Endothelial cell of hepatic sinusoid (primary cell): ENCODE data around the gene CYP2F1.
"Not testable (repeated sequence)": the region's sequence is repeated elsewhere in the genome, so short reads cannot be mapped to it uniquely, and the experiment has no call there.

Source experiments
- in situ Hi-C: cut with HindIII; loops from 2 replicates; pipeline ENCODE4 v1.10.0; 2017; ENCODE audit warnings: low sequenced_read_pairs

Gene CYP2F1

DNA sequence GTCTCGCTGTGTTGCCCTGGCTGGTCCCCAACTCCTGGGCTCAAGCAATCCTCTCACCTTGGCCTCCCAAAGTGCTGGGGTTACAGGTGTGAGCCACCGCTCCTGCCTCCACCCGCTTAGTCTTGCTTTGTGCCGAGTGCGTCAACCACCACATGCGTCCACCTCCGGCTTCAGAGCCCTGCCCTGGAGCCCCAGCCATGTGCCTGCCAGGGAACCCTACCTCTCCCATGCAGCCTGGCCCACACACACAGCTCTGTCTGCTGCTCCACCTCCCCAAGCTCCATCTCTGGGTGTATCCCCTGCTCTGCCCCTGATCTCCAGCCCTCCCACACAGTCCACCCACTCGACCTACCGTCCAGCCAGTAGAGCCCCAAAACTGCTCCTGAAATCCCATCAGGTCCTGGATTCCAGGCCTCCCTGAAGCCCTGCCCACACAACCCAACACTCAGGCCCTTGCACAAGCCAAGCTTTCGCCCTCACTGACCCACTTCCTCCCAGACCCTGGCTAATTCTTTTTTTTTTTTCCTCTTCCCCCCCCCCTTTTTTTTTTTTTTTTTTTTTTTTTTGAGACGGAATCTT is 9.6 kb downstream of the CYP2F1 start:
- in situ Hi-C loops, result no loop called here

DNA sequence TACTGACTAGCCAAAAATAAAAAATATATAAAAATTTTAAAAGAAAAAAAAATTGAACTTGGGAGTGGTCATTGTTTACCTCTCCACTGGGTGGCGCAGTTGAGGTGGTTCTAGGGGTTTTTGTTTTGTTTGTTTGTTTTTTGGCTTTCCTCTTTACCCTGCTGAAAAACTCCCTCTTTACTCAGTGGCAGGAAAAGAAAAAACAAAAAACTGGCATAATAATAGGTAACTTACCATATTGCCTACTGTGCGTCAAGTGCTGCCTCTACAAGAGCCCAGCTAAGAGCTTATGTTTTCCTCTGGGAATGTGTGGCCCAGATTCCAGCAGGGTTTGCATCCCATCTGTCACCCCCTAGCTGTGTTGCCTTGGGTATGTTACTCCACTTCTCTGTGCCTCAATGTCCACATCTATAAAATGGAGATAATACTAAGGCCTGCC is 12.6 kb downstream of the CYP2F1 start:
- in situ Hi-C loops, result not testable (repeated sequence)

DNA sequence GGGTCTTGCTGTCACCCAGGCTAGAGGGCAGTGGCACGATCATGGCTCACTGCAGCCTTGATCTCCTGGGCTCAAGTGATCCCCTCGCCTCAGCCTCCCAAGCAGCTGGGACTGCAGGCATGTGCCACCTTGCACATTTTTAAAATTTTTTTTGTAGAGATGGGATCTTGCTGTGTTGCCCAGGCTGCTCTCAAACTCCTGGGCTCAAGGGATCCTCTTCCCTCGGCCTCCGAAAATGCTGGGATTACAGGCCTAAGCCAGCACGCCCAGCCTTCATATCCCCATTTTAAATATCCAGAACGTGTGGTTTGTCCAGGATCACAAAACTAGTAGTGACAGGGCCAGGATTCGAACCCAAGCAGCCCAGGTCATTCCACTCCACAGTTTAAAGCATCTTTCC is 13.1 kb downstream of the CYP2F1 start:
- in situ Hi-C loops, result not testable (repeated sequence)

DNA sequence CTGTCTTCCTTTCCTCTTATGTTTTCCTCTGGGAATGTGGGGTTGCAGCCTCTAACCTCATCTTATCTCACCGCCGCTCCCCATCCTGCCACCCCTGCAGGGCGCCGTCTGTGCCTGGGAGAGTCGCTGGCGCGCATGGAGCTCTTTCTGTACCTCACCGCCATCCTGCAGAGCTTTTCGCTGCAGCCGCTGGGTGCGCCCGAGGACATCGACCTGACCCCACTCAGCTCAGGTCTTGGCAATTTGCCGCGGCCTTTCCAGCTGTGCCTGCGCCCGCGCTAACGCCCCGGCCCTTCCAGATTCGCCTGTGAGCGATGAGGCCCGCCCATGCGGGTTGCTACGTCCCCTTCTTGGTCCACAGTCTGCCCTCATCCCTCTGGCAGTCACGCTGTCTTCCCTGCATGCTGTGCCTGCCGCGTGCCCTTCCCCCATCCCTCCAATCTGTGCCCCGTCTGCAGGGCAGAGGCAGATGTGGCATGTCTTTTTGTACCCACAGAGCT is 13.6 kb downstream of the CYP2F1 start:
- in situ Hi-C loops, result not testable (repeated sequence)

DNA sequence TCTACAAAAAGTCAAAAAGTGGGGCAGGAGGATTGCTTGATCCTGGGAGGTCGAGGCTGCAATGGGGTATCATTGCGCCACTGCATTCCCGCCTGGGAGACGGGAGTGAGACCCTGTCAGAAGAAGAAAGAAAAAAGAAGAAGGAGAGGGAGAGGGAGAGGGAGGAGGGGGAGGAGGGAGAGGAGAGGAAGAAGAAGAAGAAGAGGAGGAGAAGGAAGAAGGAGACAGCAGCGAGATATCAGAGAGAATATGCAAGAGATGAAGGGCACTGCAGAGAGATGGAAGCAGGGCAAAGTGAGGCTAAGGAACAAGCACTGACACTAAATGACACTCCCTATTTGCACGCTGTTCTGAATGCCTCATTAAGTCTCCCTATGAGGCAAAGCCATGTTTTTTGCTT is 14.5 kb downstream of the CYP2F1 start:
- in situ Hi-C loops, result no loop called here

DNA sequence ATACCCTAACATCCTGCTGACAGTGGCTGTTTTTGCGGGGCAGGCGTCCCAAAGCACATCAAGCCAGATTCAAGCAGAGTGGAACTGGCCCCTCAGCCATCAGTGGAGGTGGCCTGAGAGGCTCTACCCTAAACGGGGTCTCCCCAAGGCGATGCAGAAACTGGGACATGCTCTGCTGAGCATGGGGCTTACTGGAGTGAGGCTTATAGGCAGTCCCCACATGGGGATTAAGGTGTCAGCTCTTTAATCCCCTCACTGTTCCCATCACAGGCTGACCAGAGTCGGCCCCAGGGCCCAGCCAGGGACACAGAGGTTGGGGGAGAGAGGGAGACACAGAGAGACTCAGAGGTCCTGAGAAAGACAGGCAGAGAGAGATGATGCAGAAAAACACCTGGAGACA is 17.0 kb downstream of the CYP2F1 start:
- in situ Hi-C loops, result no loop called here

DNA sequence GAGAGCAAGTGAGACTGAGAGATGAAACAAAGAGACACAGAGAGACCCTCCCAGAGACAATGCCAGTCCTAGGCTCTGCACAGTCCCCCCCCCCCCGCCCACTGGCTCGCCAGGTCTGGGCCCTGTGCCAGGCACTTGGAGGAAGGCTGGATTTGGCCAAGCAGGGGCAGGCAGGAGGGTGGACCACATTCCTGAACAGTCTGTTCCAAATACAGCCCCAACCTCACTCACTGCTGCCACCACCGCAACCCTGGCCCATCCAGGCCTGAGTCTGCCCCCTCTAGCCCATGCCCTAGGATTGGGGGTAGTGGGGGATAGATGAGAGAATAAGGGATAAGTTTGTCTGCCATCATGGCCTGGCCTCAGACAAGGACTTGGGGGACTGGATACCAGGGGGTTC is 19.0 kb downstream of the CYP2F1 start:
- in situ Hi-C loops, result no loop called here

DNA sequence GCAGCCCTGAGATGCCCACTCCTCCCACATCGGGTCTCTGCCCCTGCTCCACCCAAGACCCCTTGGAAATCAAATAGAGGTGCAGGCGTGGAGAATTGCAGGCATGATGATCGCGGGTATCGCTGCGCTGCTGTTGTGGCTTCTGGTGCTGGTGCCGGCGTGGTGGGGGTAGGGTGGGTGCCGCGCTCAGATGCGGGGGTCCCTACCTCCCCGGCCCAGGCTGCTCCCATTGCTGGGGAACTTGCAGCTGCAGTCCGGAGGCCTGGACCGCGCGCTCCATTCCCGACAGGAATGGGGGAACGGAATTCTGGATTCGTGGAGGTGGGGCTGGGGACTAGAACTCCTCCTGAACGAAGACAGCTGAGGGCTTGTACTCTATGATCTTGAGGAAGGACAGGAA is 20.4 kb downstream of the CYP2F1 start:
- in situ Hi-C loops, result no loop called here

DNA sequence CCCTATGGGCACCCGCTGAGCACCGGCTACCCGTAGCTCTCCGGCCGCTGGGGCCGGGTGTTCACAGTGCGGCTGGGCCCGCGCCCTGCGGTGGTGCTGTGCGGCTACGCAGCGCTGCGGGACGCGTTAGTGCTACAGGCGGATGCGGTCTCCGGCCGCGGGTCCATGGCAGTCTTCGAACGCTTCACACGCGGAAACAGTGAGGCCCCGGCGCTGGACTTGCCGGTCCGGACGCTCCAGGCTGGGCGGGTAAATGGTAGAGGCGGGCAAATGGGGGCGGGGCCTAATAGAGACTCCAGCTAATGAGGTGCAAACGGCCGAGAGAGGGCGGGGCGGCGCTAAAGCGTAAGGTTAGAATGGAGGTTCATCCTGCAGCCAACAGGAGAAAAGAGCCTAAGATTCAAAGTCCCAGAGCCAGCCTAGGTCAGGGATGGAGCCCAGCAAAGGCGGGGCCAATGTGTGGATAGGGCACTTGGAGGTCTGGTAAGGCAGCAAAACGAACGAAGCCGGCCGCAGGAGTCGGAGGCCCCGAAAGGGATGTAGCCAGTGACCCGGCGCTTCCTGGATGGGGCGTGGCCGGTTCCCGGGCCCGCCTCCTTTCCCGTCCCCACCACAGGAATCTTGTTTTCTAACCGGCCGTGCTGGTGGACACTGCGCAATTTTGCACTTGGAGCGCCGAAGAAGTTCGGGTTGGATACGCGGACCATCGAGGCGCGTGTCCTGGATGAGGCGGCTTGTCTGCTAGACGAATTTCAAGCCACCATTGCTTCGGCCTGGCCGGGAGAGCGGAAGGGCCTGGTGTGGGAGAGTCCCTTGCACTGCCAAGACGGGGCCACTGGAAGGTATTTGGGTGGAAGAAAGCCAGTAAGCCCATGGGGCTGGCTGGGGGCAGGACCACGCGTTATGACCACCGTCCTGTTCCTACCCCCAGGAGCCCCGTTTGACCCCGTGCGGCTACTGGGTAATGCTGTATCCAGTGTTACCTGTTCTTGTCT is 21.5 kb downstream of the CYP2F1 start:
- in situ Hi-C loops, result not testable (repeated sequence)

DNA sequence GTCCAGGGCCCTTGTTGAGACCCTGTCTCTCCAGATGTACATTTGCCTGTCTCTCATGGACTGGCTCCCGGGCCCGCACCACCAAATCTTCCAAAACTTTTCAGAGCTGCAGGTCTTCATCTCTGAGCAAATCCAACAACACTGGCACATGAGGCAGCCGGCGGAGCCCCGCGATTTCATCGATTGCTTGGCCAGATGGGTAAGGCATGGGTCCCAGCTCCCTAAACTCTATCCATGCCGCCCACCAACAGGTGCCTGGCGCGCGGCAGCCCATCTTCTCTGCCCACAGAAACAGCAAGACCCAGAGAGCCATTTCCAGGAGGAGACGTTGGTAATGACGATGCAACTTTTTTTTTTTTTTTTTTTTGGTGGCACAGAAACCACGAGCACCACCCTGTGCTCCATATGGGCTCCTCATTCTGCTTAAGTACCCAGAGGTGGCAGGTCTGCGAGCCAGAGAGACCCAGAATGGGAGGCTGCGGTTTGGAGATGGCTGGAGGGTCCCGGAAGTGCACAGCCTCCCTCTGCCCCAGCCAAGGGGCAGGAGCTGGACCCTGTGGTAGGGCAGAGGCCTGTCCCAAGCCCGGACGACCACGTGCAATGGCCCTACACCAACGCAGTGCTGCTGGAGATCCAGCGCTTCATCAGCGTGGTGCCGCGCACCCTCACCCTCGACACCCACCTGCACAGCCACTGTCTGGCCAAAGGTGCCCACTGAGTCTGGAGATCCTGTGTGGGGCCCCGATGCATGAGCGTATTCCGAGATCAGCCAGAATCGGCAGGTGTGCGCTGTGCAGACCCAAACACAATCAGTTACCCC is 22.6 kb downstream of the CYP2F1 start:
- in situ Hi-C loops, result no loop called here

DNA sequence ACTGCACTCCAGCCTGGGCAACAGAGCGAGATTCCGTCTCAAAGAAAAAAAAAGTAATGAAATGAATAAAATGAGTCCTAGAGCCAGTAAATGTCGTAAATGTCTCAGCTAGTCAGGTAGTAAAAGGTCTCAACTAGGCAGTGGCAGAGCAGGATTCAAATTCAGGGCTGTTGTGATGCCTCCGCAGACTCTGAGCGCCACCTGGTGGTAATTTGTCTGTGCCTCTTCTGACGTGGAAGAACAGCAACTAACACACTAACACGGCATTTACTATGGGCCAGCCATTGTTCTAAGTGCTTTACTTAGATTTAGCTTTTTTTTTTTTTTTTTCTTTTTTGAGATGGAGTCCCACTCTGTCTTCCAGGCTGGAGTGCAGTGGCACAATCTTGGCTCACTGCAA is 30.2 kb downstream of the CYP2F1 start:
- in situ Hi-C loops, result no loop called here

DNA sequence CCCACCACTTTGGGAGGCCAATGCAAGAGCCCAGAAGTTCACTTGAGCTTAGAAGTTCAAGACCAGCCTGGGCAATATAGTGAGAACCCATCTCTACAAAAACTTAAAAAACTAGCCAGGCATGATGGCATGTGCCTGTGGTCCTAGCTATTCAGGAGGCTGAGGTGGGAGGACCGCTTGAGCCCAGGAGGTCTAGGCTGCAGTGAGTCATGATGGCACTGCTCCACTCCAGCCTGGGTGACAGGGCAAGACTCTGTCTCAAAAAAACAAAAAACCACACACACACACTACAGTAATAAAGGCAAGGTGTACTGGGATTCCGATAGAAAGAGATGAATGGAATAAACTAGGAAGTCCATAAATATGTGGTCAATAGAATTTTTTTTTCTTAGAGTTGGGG is 35.6 kb downstream of the CYP2F1 start:
- in situ Hi-C loops, result no loop called here

DNA sequence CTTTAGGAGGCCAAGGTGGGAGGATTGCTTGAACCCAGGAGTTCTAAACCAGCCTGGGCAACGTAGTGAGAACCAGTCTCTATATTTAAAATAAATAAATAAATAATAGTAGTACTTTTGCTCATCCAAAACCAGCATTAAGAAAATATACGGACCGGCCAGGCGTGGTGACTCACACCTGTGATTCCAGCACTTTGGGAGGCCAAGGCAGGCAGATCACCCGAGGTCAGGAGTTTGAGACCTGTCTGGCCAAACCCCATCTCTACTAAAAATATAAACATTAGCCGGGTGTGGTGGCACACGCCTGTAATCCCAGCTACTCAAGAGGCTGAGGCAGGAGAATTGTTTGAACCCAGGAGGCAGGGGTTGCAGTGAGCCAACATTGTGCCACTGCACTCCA is 36.8 kb downstream of the CYP2F1 start:
- in situ Hi-C loops, result not testable (repeated sequence)

DNA sequence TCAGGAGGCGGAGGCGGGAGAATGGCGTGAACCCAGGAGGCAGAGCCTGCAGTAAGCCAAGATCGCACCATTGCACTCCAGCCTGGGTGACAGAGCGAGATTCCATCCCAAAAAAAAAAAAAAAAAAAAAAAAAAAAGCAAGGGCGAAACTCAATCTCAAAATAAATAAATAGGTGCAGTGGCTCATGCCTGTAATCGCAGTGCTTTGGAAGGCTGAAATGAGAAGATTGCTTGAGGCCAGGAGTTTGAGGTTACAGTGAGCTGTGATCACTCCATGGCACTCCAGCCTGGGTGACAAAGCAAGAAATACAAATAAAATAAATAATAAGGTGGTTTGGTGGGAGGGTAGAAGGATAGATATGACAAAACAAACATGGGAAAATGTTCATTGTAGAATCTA is 39.8 kb downstream of the CYP2F1 start:
- in situ Hi-C loops, result no loop called here

DNA sequence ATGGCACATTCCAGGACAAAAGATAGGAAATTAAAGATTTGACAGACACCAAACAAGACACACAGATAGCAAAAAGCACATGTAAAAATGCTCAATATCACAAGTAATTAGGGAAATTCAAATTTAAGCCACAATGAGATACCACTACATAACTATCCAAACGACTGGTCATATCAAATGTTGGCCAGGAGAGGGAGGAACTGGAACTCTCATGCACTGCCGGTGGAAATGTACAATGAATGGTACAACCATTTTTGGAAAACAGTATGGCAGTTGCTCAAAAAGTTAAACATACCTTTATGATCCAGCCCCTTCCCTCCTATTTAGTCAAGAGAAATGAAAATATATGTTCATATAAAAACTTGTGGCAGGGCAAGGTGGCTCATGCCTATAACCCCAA is 42.0 kb downstream of the CYP2F1 start:
- in situ Hi-C loops, result no loop called here

DNA sequence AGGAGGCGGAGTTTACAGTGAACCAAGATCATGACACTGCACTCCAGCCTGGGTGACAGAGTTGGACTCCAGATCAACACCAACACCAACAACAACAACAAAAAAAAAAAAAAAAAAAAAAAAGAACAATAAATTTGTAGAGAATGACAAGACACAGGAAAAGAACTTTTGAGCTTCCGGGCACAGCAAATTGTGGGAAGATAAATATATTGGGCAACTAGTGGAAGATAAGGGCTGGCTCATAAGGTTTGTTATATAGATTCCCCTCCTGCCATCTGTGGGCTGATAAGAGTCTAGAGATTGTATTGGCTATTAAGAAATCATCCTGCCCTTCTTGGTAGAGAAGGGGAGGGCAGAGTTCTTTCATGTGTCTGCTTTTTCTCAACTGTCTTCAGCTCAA is 45.6 kb downstream of the CYP2F1 start:
- in situ Hi-C loops, result no loop called here

DNA sequence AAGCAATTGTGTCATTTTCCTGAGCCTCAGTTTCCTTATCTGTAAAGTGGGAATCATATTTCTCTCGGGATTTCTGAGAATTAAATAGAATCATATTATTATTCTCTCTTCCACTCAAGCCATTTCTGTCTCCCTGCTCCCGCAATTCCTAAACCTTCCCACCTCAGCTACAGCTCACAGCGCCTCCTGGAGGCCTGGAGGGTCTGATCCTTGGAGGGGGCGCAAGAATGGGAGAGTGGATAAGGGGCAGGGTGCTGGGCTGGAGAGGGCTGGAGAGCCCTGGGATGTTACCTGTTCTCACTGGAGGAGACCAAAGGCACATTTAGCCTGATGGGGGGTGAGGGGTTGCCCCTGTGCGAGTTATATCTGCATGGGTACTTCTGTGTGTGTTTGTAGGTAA is 47.7 kb downstream of the CYP2F1 start:
- in situ Hi-C loops, result no loop called here

DNA sequence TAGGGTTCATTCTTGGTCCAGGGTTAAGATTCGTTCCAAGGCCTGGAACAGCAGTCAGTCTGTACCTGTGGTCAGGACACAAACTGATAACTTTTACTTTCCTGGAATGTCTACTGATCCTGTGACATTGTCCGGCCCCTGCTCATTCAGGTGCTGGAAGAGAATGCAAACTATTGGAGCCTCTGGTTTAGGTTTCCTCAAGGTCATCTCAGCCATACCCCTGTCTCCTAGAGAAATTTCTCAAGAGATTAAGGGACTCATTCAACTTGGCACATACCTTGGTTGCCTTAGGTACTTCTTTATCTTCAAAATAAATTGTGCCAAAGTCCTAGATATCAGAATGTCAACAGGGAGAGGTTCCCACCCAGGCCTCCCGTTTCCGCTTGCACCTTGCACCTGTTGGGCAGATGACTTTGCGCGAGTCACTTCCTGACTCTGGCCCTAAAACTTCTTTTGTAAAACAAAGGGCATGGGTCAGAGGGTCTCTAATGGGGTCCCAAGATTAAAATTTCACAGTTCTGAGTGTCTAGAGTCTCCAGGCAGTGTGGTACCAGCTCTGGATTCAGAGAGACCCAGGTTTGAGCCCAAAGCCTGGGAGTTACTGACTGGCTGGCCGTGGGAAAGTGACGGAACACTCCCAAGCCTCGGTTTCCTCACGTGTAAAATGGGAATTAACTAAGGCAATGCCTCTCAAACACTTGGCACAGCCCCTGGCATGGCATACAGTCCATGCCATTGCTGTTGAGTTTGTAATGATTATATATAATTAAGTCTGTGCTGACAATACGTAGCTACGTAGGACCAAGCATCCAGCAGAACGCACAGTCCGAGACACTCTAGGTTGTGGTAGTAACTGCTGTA is 52.9 kb downstream of the CYP2F1 start:
- in situ Hi-C loops, result no loop called here

DNA sequence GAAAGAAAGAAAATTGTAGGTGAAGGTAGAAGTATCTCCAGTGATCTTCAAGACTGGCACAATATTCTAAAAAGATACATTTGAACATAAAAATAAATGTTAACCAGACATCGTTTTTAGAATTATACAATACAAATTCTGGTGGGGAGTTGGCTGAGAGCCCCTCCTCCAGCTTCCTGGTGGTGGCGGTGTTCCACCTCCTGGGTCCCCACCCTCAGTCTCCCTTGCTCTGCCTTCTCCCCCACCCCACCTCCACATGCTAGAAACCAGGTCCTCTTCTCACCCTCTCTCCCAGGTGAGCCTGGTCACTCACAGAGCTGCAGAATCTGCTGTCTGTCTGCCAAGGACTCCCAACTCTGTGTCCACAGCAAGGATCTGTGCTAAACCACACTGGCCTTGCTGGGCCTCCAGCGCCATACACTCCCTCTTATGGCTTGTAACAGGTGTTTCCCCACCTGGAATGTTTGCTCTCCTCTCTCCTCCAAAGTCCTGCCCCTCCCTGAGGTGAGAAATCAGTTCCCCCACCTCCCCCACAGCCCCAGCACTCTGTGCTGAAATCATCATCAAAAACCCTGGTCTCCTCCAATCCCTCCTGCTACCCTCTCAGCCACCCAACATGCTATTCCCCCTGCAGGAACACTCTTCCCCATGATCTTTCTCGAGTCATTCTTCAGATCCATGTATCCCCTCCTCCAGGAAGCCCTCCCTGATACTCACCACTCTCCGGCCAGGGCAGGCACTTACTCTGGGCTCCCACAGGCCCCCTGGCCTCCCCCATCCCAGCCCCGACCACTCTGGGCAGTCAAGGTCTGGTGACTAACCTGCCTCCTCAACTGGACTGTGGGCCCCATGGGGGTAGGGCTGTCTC is 58.3 kb downstream of the CYP2F1 start:
- in situ Hi-C loops, result loop anchor here (10.0 kb wide), 1 partner anchor 92 kb away; the partner anchor contains the start of gene HNRNPUL1
